Measurements from ENCODE around the gene CFD.

GRCh38 chr19:887599-887998 is 28.1 kb downstream of the CFD start:
- no peak for TF ChIP-seq CTCF (conservative IDR thresholded peaks at IDR 0.05)
- no peak for TF ChIP-seq EZH2 (IDR thresholded peaks at IDR 0.05; ENCODE audit: low read depth)
